Hepatocyte (in vitro differentiated cells): ENCODE measurements around the gene MFN2. TPM values are rescaled to one million over a fixed set of nuclear protein-coding genes. Genes with fewer than 3 reads are reported as not detected.

Source experiments
- DNase-seq: peaks from one replicate; pipeline ENCODE4 v3.0.0-alpha.2; 2016; ENCODE audit warnings: low spot score
- H2AFZ ChIP-seq: fragments of 200-600 bp; sonication (generic); 2 replicates; pipeline ENCODE4 v1.6.0; 2016; ENCODE audit warnings: antibody characterized with exemption, mild to moderate bottlenecking
- H3K27ac ChIP-seq: fragments of 200-600 bp; sonication (generic); 2 replicates; pipeline ENCODE4 v1.5.1; 2016; ENCODE audit warnings: mild to moderate bottlenecking
- H3K27me3 ChIP-seq: fragments of 200-600 bp; sonication (generic); 2 replicates; pipeline ENCODE4 v1.6.1; 2016
- H3K36me3 ChIP-seq: fragments of 200-600 bp; sonication (generic); replicated peaks from 2 replicates; pipeline ENCODE4 v1.5.1; 2016; ENCODE audit warnings: low read depth; ENCODE audit not compliant: insufficient read depth
- H3K4me1 ChIP-seq: fragments of 200-600 bp; sonication (generic); 2 replicates; pipeline ENCODE4 v1.5.1; 2016; ENCODE audit warnings: mild to moderate bottlenecking, moderate library complexity; ENCODE audit not compliant: insufficient read depth
- H3K4me2 ChIP-seq: fragments of 200-600 bp; sonication (generic); 2 replicates; pipeline ENCODE4 v1.6.0; 2016
- H3K4me3 ChIP-seq: fragments of 200-600 bp; sonication (generic); 2 replicates; pipeline ENCODE4 v1.5.1; 2016; ENCODE audit warnings: mild to moderate bottlenecking
- H3K79me2 ChIP-seq: fragments of 200-600 bp; sonication (generic); 2 replicates; pipeline ENCODE4 v1.6.0; 2017; ENCODE audit warnings: mild to moderate bottlenecking
- H3K9me2 ChIP-seq: fragments of 200-600 bp; sonication (generic); replicated peaks from 2 replicates; pipeline ENCODE4 v1.6.0; 2017; ENCODE audit warnings: mild to moderate bottlenecking; ENCODE audit not compliant: insufficient read depth
- H3K9me3 ChIP-seq: fragments of 200-600 bp; sonication (generic); 2 replicates; pipeline ENCODE4 v1.5.1; 2016; ENCODE audit warnings: low read depth, mild to moderate bottlenecking
- H4K20me1 ChIP-seq: fragments of 200-600 bp; sonication (generic); 2 replicates; pipeline ENCODE4 v1.6.0; 2016; ENCODE audit warnings: mild to moderate bottlenecking; ENCODE audit not compliant: insufficient read depth, poor library complexity, severe bottlenecking
- EZH2 ChIP-seq: fragments of 200-600 bp; sonication (generic); IDR thresholded peaks from 2 replicates; pipeline ENCODE4 v1.6.1; 2016; ENCODE audit warnings: antibody characterized with exemption, mild to moderate bottlenecking, borderline replicate concordance
- EZH2phosphoT487 ChIP-seq: fragments of 200-600 bp; sonication (generic); IDR thresholded peaks from one replicate; pipeline ENCODE4 v1.6.1; 2018; ENCODE audit warnings: antibody characterized with exemption, mild to moderate bottlenecking, low read depth, moderate library complexity; ENCODE audit not compliant: unreplicated experiment, severe bottlenecking
- WGBS: methylation state at CpG from one replicate; pipeline ENCODE4 v1.1.6; 2016; ENCODE audit warnings: low lambda C conversion rate; ENCODE audit errors: missing lambda C conversion rate; 5-methylcytosine and 5-hydroxymethylcytosine counted together
- polyA plus RNA-seq: library from polyadenylated mRNA; unstranded; fragments of >200 nt; fragmentation: Nextera tagmentation; extraction: Ambion mirVana; gene quantifications from 2 replicates; pipeline ENCODE4 v1.2.1, GENCODE V29; 2016
- total RNA-seq: library from RNA; depleted of rRNA; stranded (reverse); fragments of >200 nt; gene quantifications from 2 replicates; pipeline ENCODE4 v1.2.3, GENCODE V29; 2014
- TF ChIP-seq, protein P1 (sequence below): fragments of 200-600 bp; sonication (generic); IDR thresholded peaks from 2 replicates; pipeline ENCODE4 v1.5.1; 2016; ENCODE audit warnings: antibody characterized with exemption, mild to moderate bottlenecking; ENCODE audit not compliant: poor library complexity

The MFN2 gene
- total and polyA plus RNA-seq, 2 experiments from 2014 or later, result 43.1 to 54.3 TPM

DNA sequence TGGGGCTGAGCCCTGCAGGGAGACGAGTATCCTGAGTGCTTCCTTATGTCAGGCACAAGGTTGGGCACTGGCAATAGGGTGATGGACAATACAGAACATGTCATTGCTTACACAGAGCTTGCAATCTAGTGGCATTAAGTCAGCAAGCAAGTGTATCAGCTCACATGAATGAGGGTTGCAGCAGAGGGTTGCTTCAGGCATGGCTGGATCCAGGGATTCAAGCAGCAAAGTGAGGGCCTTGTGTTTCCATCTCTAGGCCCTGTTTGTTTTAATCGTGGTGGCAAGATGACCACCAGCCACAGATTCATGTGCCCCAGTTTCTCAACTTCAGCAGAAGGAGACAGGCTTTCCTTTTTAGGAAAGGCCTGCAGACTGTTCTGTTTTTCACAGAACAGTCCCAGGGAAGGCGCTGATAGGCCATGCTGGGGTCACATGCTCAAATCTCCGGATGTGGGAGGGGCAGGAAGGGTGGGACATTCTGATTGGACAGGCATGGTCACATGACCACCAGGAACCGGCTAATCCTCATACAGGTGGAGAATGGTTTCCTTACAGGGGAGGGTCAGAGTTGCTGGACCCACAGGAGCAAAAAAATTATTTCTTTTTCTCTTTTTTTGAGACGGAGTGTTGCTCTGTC is 31.3 kb upstream of the MFN2 start:
- Histone ChIP-seq H3K4me1 (peaks cover 11% of the 10 kb centered on the region), H3K27me3 (no peaks in the 10 kb centered on the region), H3K9me2 (no peaks in the 10 kb centered on the region), H3K9me3 (no peaks in the 10 kb centered on the region), H3K36me3 (no peaks in the 10 kb centered on the region), H2AFZ (no peak overlapping the region), H3K27ac (no peak overlapping the region), H3K4me3 (no peak overlapping the region), H4K20me1 (no peaks in the 10 kb centered on the region), H3K79me2 (no peaks in the 10 kb centered on the region), H3K4me2 (no peak overlapping the region)
- TF ChIP-seq, protein P1, sequence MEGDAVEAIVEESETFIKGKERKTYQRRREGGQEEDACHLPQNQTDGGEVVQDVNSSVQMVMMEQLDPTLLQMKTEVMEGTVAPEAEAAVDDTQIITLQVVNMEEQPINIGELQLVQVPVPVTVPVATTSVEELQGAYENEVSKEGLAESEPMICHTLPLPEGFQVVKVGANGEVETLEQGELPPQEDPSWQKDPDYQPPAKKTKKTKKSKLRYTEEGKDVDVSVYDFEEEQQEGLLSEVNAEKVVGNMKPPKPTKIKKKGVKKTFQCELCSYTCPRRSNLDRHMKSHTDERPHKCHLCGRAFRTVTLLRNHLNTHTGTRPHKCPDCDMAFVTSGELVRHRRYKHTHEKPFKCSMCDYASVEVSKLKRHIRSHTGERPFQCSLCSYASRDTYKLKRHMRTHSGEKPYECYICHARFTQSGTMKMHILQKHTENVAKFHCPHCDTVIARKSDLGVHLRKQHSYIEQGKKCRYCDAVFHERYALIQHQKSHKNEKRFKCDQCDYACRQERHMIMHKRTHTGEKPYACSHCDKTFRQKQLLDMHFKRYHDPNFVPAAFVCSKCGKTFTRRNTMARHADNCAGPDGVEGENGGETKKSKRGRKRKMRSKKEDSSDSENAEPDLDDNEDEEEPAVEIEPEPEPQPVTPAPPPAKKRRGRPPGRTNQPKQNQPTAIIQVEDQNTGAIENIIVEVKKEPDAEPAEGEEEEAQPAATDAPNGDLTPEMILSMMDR, result no peak
- TF ChIP-seq EZH2phosphoT487, result no peak
- no peak for TF ChIP-seq EZH2
- WGBS, result 93% methylated on average over 6 of the region's 6 CpGs
- DNase-seq, result no peak

GRCh38 chr1:11951901-11952300 is 28.3 kb upstream of the MFN2 start:
- no peak overlapping the region for H3K4me2 ChIP-seq
- no peaks in the 10 kb centered on the region for H3K27me3 ChIP-seq
- no peaks in the 10 kb centered on the region for H3K79me2 ChIP-seq
- no peak for DNase-seq
- H4K20me1 ChIP-seq, result no peaks in the 10 kb centered on the region
- H3K9me2 ChIP-seq, result no peaks in the 10 kb centered on the region
- no peak overlapping the region for H3K27ac ChIP-seq
- TF ChIP-seq EZH2 (no peak), EZH2phosphoT487 (no peak)
- TF ChIP-seq, protein P1, result no peak
- no peaks in the 10 kb centered on the region for H3K4me1 ChIP-seq
- no peak overlapping the region for H3K4me3 ChIP-seq
- no peaks in the 10 kb centered on the region for H3K36me3 ChIP-seq
- WGBS, result 100% methylated on average over 2 of the region's 2 CpGs
- no peak overlapping the region for H2AFZ ChIP-seq
- H3K9me3 ChIP-seq, result no peaks in the 10 kb centered on the region

- Histone ChIP-seq H4K20me1 (no peaks in the 10 kb centered on the region), H3K27ac (no peak overlapping the region), H3K79me2 (no peaks in the 10 kb centered on the region), H2AFZ (no peak overlapping the region), H3K27me3 (no peaks in the 10 kb centered on the region), H3K9me2 (no peaks in the 10 kb centered on the region), H3K36me3 (no peaks in the 10 kb centered on the region), H3K4me3 (no peak overlapping the region), H3K9me3 (no peaks in the 10 kb centered on the region), H3K4me1 (no peaks in the 10 kb centered on the region), H3K4me2 (no peak overlapping the region)
- TF ChIP-seq, protein P1, result no peak
- TF ChIP-seq EZH2phosphoT487, result no peak
- no peak for TF ChIP-seq EZH2
- no peak for DNase-seq
- 92% methylated on average over 10 of the region's 11 CpGs for WGBS
Observed at GRCh38 chr1:11952455-11953109, 27.7 kb upstream of the MFN2 start.
